Cardiac fibroblast (primary cell): ENCODE data around the gene TSHR.
A peak's percentile ranks its signal among the peaks of the same experiment; 100 is the strongest.

Experiments used
- DNase-seq, 2 donors: peaks; one replicate each; pipeline versions ENCODE4 v3.0.0 to v3.0.0-alpha.2; 2010; ENCODE audit warnings: low read depth in 2 of 2
- H3K4me3 ChIP-seq, 2 donors: replicated peaks in 1 of 2; 1 replicate in 1 of 2; 2 replicates in 1 of 2; pipeline ENCODE4 v1.5.1; 2011; ENCODE audit warnings: low read depth in 2 of 2, low read length in 2 of 2, mild to moderate bottlenecking in 2 of 2, moderate library complexity in 1 of 2
- TF ChIP-seq, protein P1 (sequence below): IDR thresholded peaks from one replicate; pipeline ENCODE4 v1.5.1; 2011; ENCODE audit warnings: low read depth, mild to moderate bottlenecking, low read length, inconsistent platforms

The TSHR gene

GRCh38 chr14:81137316-81137715, 181.9 kb downstream of the TSHR start:
- DNase-seq = peak; percentile 22 to 61
- no peak overlapping the region for H3K4me3 ChIP-seq
- TF ChIP-seq, protein P1, sequence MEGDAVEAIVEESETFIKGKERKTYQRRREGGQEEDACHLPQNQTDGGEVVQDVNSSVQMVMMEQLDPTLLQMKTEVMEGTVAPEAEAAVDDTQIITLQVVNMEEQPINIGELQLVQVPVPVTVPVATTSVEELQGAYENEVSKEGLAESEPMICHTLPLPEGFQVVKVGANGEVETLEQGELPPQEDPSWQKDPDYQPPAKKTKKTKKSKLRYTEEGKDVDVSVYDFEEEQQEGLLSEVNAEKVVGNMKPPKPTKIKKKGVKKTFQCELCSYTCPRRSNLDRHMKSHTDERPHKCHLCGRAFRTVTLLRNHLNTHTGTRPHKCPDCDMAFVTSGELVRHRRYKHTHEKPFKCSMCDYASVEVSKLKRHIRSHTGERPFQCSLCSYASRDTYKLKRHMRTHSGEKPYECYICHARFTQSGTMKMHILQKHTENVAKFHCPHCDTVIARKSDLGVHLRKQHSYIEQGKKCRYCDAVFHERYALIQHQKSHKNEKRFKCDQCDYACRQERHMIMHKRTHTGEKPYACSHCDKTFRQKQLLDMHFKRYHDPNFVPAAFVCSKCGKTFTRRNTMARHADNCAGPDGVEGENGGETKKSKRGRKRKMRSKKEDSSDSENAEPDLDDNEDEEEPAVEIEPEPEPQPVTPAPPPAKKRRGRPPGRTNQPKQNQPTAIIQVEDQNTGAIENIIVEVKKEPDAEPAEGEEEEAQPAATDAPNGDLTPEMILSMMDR = no peak

DNA sequence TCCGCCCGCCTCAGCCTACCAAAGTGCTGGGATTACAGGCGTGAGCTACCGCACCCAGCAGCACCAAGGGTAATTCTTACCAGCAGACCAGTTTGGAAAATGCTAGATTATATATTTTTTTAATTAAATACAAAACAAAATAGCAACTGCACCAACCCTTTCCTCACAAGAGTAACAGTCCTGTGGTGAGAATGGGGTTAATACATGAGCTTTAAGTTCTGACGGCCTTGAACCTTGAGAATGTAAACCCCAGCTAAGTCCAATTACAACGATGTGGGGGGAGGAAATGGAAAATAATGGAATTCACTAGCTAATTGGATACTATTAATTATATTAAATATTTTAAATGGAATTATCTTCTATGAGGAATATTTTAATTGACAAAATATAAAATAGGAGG, 183.0 kb downstream of the TSHR start:
- no peak for DNase-seq
- H3K4me3 ChIP-seq = no peak overlapping the region
- TF ChIP-seq, protein P1 = no peak

- TF ChIP-seq, protein P1 = no peak
- no peak for DNase-seq
- H3K4me3 ChIP-seq = no peak overlapping the region
Measured at GRCh38 chr14:81141426-81141825, 186.0 kb downstream of the TSHR start.

- DNase-seq = no peak
- H3K4me3 ChIP-seq = no peak overlapping the region
- TF ChIP-seq, protein P1 = no peak
Measured at GRCh38 chr14:81143793-81144192, 188.4 kb downstream of the TSHR start.

DNA sequence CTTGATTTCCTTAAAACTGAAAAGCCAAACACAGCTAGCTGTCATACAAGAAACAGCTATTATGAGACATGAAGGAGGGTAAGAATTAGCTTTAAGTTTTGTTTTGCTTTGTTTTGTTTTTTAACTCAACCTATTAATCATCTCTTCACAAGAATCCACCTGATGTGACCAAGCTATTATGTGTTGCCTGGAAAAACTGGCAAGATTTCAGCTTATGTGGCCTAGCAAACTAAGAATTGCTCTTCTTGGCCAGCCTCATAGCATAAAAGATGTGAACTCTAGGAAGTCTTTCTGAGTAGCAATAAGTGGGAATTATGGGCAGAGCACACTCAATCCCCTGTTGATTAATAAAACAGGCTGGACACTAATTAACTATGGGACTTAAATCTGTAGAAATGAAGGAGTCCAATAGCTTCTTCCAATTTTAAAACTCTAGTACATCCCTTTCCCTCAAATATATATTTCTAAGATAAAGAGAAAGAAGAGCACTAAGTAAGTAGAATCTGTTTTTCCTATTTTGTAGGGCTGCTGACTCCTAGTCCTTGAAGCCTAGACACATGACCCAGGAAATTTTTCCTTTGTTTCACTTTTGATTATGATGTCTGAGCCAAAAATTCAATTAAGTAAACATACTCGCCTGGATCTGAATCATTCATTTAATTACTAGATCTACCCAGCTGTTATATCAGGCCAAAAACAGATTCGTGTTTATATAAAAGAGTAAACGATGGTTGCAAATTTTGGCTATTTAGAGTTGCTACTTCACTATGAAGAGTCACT, 189.6 kb downstream of the TSHR start:
- H3K4me3 ChIP-seq = no peak overlapping the region
- DNase-seq = no peak
- TF ChIP-seq, protein P1 = no peak

DNA sequence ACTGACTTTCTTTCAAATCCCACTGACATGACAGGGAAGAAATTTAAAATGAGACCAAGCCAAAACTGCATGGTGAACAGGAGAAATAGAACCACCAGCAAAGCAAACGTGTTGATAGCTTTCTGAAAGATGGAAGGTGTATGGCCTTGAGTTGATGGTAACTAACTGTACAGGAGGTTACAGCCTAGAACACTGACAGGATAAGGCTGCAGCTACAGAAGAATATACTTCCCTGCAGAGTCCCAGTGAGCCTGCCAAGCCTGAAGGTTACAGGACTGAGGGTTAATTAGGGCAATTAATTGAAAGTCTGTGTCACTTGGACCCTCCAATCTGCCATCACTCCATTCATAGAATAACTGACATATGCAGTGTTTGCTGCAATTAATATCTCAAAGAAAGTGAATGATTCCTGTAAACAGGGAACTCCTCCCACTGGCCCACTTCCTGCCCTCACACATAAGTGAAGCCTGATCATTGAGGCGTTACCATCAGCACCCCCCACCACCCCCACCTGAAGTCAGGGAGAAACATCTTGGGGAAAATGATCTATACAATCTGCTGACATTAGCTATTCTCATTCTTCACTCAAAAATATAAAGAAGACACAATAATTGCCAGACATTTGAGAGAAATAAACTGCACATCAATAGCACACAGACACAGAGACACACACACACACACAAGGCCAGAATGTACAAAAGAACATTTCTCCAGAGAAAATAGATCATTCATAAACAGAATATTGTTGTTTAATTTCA, 191.9 kb downstream of the TSHR start:
- no peak overlapping the region for H3K4me3 ChIP-seq
- TF ChIP-seq, protein P1 = no peak
- no peak for DNase-seq
